Measurements from ENCODE around the gene TNS1.

Gene TNS1

DNA sequence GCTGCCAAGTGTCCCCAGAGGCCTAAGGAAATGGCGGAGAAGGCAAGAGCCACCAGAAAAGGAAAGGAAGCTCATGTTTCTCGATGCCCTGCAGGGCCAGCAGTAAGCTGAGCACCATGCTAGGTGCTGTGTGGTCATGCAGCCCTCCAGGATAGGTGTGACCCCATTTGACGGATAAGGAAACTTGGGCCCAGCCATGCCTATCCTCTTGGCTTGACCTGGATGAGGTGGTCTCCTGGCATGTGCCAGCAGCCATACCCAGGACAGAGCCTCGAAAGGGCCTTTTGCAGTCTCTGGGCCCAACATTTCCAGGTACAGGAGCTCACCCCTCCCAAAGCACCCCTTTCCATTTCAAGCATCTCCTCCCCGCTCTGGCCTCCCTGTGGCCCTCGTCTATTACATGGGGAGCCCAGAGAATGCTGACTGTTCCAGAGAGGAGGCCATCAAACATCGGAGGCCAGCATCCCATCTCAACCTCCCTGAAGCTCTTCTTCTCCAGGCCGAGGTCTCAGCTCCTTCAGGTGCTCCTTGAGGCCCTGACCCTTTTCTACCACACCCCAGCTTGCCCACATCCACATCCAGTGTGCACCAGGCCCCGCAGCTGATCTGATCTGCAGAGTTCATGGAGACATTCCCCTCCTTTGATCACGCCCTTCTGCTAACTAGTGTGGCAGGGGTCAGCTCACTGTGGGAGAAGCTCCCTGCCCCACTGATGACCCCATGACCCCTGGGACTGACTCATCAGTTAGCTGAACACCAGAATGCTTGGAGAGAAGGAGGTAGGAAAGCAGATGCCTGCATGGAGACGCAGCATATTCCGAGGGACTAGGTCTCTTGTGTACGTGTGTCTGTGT is 208.4 kb downstream of the TNS1 start:
- Histone ChIP-seq H2AFZ (ENCODE audit: low read length) (no peak overlapping the region), H3K4me2 (ENCODE audit: low read depth, low read length, poor library complexity, severe bottlenecking) (no peak overlapping the region), H3K36me3 (ENCODE audit: insufficient read depth, low read length) (no peaks in the 10 kb centered on the region), H3K27me3 (ENCODE audit: insufficient read depth, low read length, poor library complexity, severe bottlenecking) (no peaks in the 10 kb centered on the region), H3K79me2 (ENCODE audit: insufficient read depth, low read length) (no peaks in the 10 kb centered on the region), H3K4me1 (ENCODE audit: insufficient read depth, low read length, poor library complexity, severe bottlenecking) (no peaks in the 10 kb centered on the region), H4K20me1 (ENCODE audit: insufficient read depth, low read length, poor library complexity, severe bottlenecking) (no peaks in the 10 kb centered on the region), H3K9me2 (replicated peaks; ENCODE audit: low read depth, low read length) (no peaks in the 10 kb centered on the region), H3F3A (ENCODE audit: low read depth) (no peaks in the 10 kb centered on the region), H3K4me3 (ENCODE audit: low read length, poor library complexity, severe bottlenecking) (no peak overlapping the region), H3K9me3 (ENCODE audit: insufficient read depth, low read depth, low read length) (no peaks in the 10 kb centered on the region), H3K9ac (ENCODE audit: low read depth, low read length, poor library complexity, severe bottlenecking) (no peak overlapping the region)
- TF ChIP-seq CTCF (conservative IDR thresholded peaks at IDR 0.05; ENCODE audit: low read length), result no peak

- H3K4me1 ChIP-seq (ENCODE audit: insufficient read depth, low read length, poor library complexity, severe bottlenecking), result no peaks in the 10 kb centered on the region
These were observed 209.1 kb downstream of the TNS1 start for GRCh38 chr2:217793566-217794132.

DNA sequence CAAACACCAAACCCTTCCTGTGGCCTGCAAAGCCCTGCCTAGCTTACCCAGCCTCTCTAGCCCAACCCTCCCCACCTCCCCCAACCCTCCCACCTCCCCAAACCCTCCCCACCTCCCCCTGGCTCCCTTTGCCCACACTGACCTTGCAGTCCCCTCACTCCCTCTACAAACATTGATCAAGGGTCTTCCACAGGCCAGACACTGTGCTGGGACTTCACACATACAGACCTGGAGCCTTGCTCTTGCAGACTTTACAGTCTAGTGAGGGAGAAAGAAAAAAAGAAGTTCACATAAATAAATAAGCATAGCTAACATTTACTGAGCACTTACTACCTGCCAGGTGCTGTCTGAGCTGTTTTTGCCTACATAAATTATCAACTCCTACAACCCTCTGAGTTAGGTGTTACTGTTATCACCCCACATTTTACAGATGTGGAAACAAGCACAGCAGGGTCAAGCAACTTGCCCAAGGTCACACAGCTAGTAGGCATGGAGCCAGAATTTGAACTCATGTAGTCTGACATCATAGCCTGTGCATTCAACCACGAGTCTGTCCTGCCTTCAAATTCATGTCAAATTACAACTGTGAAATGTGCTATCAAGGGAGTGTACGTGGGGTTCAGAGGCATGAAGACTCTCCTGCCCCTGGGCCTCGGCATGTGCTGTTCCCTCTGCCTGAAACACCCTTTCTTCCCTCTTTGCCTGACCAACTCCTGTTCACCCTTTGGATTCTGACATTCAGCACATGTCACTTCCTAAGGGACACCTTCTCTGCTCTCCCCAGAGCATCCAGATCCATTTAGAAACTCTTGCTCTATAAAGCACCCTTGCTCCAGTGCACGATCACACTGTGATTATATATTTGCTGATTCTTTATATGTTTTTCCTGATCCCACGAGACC is 209.9 kb downstream of the TNS1 start:
- H3K9ac ChIP-seq (ENCODE audit: low read depth, low read length, poor library complexity, severe bottlenecking), result no peak overlapping the region
- H3K9me3 ChIP-seq (ENCODE audit: insufficient read depth, low read depth, low read length), result no peaks in the 10 kb centered on the region
- H3K27me3 ChIP-seq (ENCODE audit: insufficient read depth, low read length, poor library complexity, severe bottlenecking), result no peaks in the 10 kb centered on the region
- no peaks in the 10 kb centered on the region for H4K20me1 ChIP-seq (ENCODE audit: insufficient read depth, low read length, poor library complexity, severe bottlenecking)
- H3K9me2 ChIP-seq (replicated peaks; ENCODE audit: low read depth, low read length), result no peaks in the 10 kb centered on the region
- no peak overlapping the region for H3K4me3 ChIP-seq (ENCODE audit: low read length, poor library complexity, severe bottlenecking)
- no peaks in the 10 kb centered on the region for H3K4me1 ChIP-seq (ENCODE audit: insufficient read depth, low read length, poor library complexity, severe bottlenecking)
- TF ChIP-seq CTCF (conservative IDR thresholded peaks at IDR 0.05; ENCODE audit: low read length) (no peak), EZH2phosphoT487 (IDR thresholded peaks at IDR 0.05; ENCODE audit: borderline replicate concordance) (no peak)
- H3K4me2 ChIP-seq (ENCODE audit: low read depth, low read length, poor library complexity, severe bottlenecking), result no peak overlapping the region
- H3K36me3 ChIP-seq (ENCODE audit: insufficient read depth, low read length), result no peaks in the 10 kb centered on the region
- H3K79me2 ChIP-seq (ENCODE audit: insufficient read depth, low read length), result no peaks in the 10 kb centered on the region
- H2AFZ ChIP-seq (ENCODE audit: low read length), result no peak overlapping the region
- H3F3A ChIP-seq (ENCODE audit: low read depth), result no peaks in the 10 kb centered on the region

More at GRCh38 chr2:217793566-217794132, 209.1 kb downstream of the TNS1 start:
- Histone ChIP-seq H3K4me3 (ENCODE audit: low read length, poor library complexity, severe bottlenecking) (no peak overlapping the region), H3K27me3 (ENCODE audit: insufficient read depth, low read length, poor library complexity, severe bottlenecking) (no peaks in the 10 kb centered on the region), H3K4me2 (ENCODE audit: low read depth, low read length, poor library complexity, severe bottlenecking) (no peak overlapping the region), H4K20me1 (ENCODE audit: insufficient read depth, low read length, poor library complexity, severe bottlenecking) (no peaks in the 10 kb centered on the region), H3K79me2 (ENCODE audit: insufficient read depth, low read length) (no peaks in the 10 kb centered on the region), H3K36me3 (ENCODE audit: insufficient read depth, low read length) (no peaks in the 10 kb centered on the region), H3F3A (ENCODE audit: low read depth) (no peaks in the 10 kb centered on the region), H3K9me2 (replicated peaks; ENCODE audit: low read depth, low read length) (no peaks in the 10 kb centered on the region), H3K9me3 (ENCODE audit: insufficient read depth, low read depth, low read length) (no peaks in the 10 kb centered on the region), H2AFZ (ENCODE audit: low read length) (no peak overlapping the region), H3K9ac (ENCODE audit: low read depth, low read length, poor library complexity, severe bottlenecking) (no peak overlapping the region)
- no peak for TF ChIP-seq CTCF (conservative IDR thresholded peaks at IDR 0.05; ENCODE audit: low read length)
- TF ChIP-seq EZH2phosphoT487 (IDR thresholded peaks at IDR 0.05; ENCODE audit: borderline replicate concordance), result no peak

Measured in Loucy (cell line).